IMR-90 (cell line): ENCODE data around the gene C19orf73. TPM values are rescaled to one million over a fixed set of nuclear protein-coding genes. Genes with fewer than 3 reads are reported as not detected.

Experiments used
- ATAC-seq: fragments of 200-7000 bp; cut with Tn5 transposase; 2 replicates; pipeline ENCODE4 v1.9.1; 2020; ENCODE audit warnings: low read depth, mild to moderate bottlenecking, moderate library complexity
- Bru-seq: library from RNA; stranded (reverse); fragments of 400-500 nt; gene quantifications from one replicate; lab custom pipeline; 2021; lab: Mats Ljungman, UMichigan
- BruChase-seq, 2 experiments: library from RNA; stranded (reverse); fragments of 400-500 nt; gene quantifications; one replicate each; lab custom pipeline; 2021; lab: Mats Ljungman, UMichigan
- BruUV-seq: library from RNA; stranded (reverse); fragments of 400-500 nt; replicated peaks from 2 replicates; lab custom pipeline; 2021; lab: Mats Ljungman, UMichigan
- CTCF ChIA-PET: fragments of 300-600 bp; formaldehyde crosslinking; extraction: SDS; loops from one replicate; lab custom pipeline; 2021; ENCODE audit warnings: antibody characterized with exemption; lab: Yijun Ruan, JAX
- POLR2A ChIA-PET: fragments of 300-600 bp; sonication (Branson Sonifier 250); formaldehyde crosslinking; loops from one replicate; lab custom pipeline; 2022; ENCODE audit warnings: antibody characterized with exemption; ENCODE audit not compliant: unreplicated experiment; lab: Charles Lee
- DNase-seq: peaks from one replicate; pipeline ENCODE4 v3.0.0; 2013
- H2AFZ ChIP-seq: replicated peaks from 2 replicates; pipeline ENCODE3; 2013; ENCODE audit warnings: low read length, mild to moderate bottlenecking; ENCODE audit not compliant: poor library complexity
- H2AK5ac ChIP-seq: 2 replicates; pipeline ENCODE4 v1.6.1; 2013; ENCODE audit warnings: low read depth, low read length, inconsistent platforms
- H2AK9ac ChIP-seq: replicated peaks from 2 replicates; pipeline ENCODE3; 2013; ENCODE audit warnings: mild to moderate bottlenecking, low read depth, low read length, moderate library complexity; ENCODE audit not compliant: poor library complexity
- H2BK120ac ChIP-seq: 2 replicates; pipeline ENCODE4 v1.6.1; 2013; ENCODE audit warnings: low read depth, low read length, inconsistent platforms
- H2BK15ac ChIP-seq: 3 replicates; pipeline ENCODE4 v1.6.1; 2013; ENCODE audit warnings: low read depth, low read length, inconsistent platforms
- H2BK20ac ChIP-seq: 2 replicates; pipeline ENCODE4 v1.6.1; 2013; ENCODE audit warnings: low read depth, mild to moderate bottlenecking, inconsistent platforms, low read length, moderate library complexity
- H2BK5ac ChIP-seq: 2 replicates; pipeline ENCODE4 v1.6.1; 2013; ENCODE audit warnings: mild to moderate bottlenecking, low read depth, low read length, inconsistent platforms; ENCODE audit not compliant: poor library complexity, severe bottlenecking
- H3K14ac ChIP-seq: replicated peaks from 2 replicates; pipeline ENCODE4 v1.6.1; 2013; ENCODE audit warnings: low read depth, low read length, inconsistent platforms
- H3K18ac ChIP-seq: 2 replicates; pipeline ENCODE4 v1.6.1; 2013; ENCODE audit warnings: low read depth, low read length, control low read depth
- H3K23ac ChIP-seq: 2 replicates; pipeline ENCODE4 v1.6.1; 2013; ENCODE audit warnings: low read depth, low read length, inconsistent platforms
- H3K27ac ChIP-seq: 2 replicates; pipeline ENCODE4 v1.5.1; 2013; ENCODE audit warnings: mild to moderate bottlenecking, control low read depth, low read length; ENCODE audit not compliant: insufficient read depth
- H3K27me3 ChIP-seq: 2 replicates; pipeline ENCODE4 v1.6.1; 2013; ENCODE audit warnings: low read length; ENCODE audit not compliant: control insufficient read depth, insufficient read depth
- H3K36me3 ChIP-seq: 2 replicates; pipeline ENCODE4 v1.6.1; 2013; ENCODE audit warnings: low read length, mixed read lengths; ENCODE audit not compliant: control insufficient read depth, insufficient read depth
- H3K4ac ChIP-seq: 2 replicates; pipeline ENCODE4 v1.6.1; 2013; ENCODE audit warnings: low read depth, low read length, inconsistent platforms
- H3K4me1 ChIP-seq: 2 replicates; pipeline ENCODE4 v1.6.1; 2013; ENCODE audit warnings: low read length, mixed read lengths; ENCODE audit not compliant: control insufficient read depth, insufficient read depth
- H3K4me2 ChIP-seq: 2 replicates; pipeline ENCODE4 v1.6.1; 2013; ENCODE audit warnings: low read depth, mild to moderate bottlenecking, control low read depth, low read length, moderate library complexity
- H3K4me3 ChIP-seq: 2 replicates; pipeline ENCODE4 v1.5.1; 2013; ENCODE audit warnings: low read depth, mild to moderate bottlenecking, control low read depth, low read length, moderate library complexity; ENCODE audit not compliant: insufficient read depth
- H3K56ac ChIP-seq: 2 replicates; pipeline ENCODE4 v1.6.1; 2013; ENCODE audit warnings: low read length, inconsistent platforms; ENCODE audit not compliant: insufficient read depth; ENCODE audit errors: extremely low read depth
- H3K79me1 ChIP-seq, 2 experiments: 2 replicates each; pipeline ENCODE4 v1.6.1; 2013; ENCODE audit warnings: low read length in 2 of 2, inconsistent platforms in 1 of 2, low read depth in 1 of 2
- H3K9ac ChIP-seq: 2 replicates; pipeline ENCODE4 v1.6.1; 2013; ENCODE audit warnings: low read depth, low read length, control low read depth
- H3K9me1 ChIP-seq: 2 replicates; pipeline ENCODE4 v1.6.1; 2013; ENCODE audit warnings: low read length, inconsistent platforms; ENCODE audit not compliant: insufficient read depth
- H3K9me3 ChIP-seq: 2 replicates; pipeline ENCODE4 v1.6.1; 2013; ENCODE audit warnings: low read length; ENCODE audit not compliant: control insufficient read depth, insufficient read depth
- H4K20me1 ChIP-seq: 2 replicates; pipeline ENCODE4 v1.6.1; 2013; ENCODE audit warnings: low read length, inconsistent platforms; ENCODE audit not compliant: insufficient read depth
- H4K5ac ChIP-seq: 2 replicates; pipeline ENCODE4 v1.6.1; 2013; ENCODE audit warnings: mild to moderate bottlenecking, low read depth, low read length, control low read depth
- H4K8ac ChIP-seq, 2 experiments: 2 replicates each; pipeline ENCODE4 v1.6.1; 2013; ENCODE audit warnings: low read depth in 2 of 2, low read length in 2 of 2, control low read depth in 1 of 2, inconsistent platforms in 1 of 2
- H4K91ac ChIP-seq: 2 replicates; pipeline ENCODE4 v1.6.1; 2013; ENCODE audit warnings: low read depth, low read length, inconsistent platforms; ENCODE audit not compliant: insufficient read depth
- BHLHE40 ChIP-seq: fragments of 150-350 bp; IDR thresholded peaks from 2 replicates; pipeline ENCODE4 v1.6.1; 2016; ENCODE audit warnings: mild to moderate bottlenecking, low read depth, low read length
- CEBPB ChIP-seq: IDR thresholded peaks from 2 replicates; pipeline ENCODE4 v1.6.1; 2012; ENCODE audit warnings: low read depth, low read length, improper control_type of control experiment
- CHD1 ChIP-seq: IDR thresholded peaks from 2 replicates; pipeline ENCODE4 v1.6.1; 2012; ENCODE audit warnings: low read depth, low read length, improper control_type of control experiment
- ELK1 ChIP-seq: fragments of 150-350 bp; IDR thresholded peaks from 2 replicates; pipeline ENCODE4 v1.6.1; 2016; ENCODE audit warnings: low read depth, mild to moderate bottlenecking, low read length, moderate library complexity, borderline replicate concordance
- FOS ChIP-seq: fragments of 150-350 bp; IDR thresholded peaks from 2 replicates; pipeline ENCODE4 v1.6.1; 2016; ENCODE audit warnings: low read depth, low read length
- MAFK ChIP-seq: IDR thresholded peaks from 2 replicates; pipeline ENCODE4 v1.6.1; 2012; ENCODE audit warnings: low read depth, low read length, improper control_type of control experiment
- MXI1 ChIP-seq: IDR thresholded peaks from 2 replicates; pipeline ENCODE4 v1.6.1; 2012; ENCODE audit warnings: low read depth, mild to moderate bottlenecking, low read length, moderate library complexity, borderline replicate concordance
- NFE2L2 ChIP-seq: fragments of 150-350 bp; IDR thresholded peaks from 2 replicates; pipeline ENCODE4 v1.6.1; 2016; ENCODE audit warnings: low read depth, mild to moderate bottlenecking, low read length
- RAD21 ChIP-seq: IDR thresholded peaks from 2 replicates; pipeline ENCODE4 v1.6.1; 2012; ENCODE audit warnings: low read length, improper control_type of control experiment
- RCOR1 ChIP-seq: IDR thresholded peaks from 2 replicates; pipeline ENCODE4 v1.6.1; 2012; ENCODE audit warnings: mild to moderate bottlenecking, low read length, improper control_type of control experiment; ENCODE audit not compliant: insufficient replicate concordance
- RFX5 ChIP-seq: IDR thresholded peaks from 2 replicates; pipeline ENCODE4 v1.8.0; 2012; ENCODE audit warnings: low read depth, mild to moderate bottlenecking, low read length, moderate library complexity
- SMC3 ChIP-seq: fragments of 150-350 bp; IDR thresholded peaks from 2 replicates; pipeline ENCODE4 v1.6.1; 2016; ENCODE audit warnings: low read depth, mild to moderate bottlenecking, antibody characterized with exemption, low read length, moderate library complexity
- USF2 ChIP-seq: fragments of 150-350 bp; IDR thresholded peaks from 2 replicates; pipeline ENCODE4 v1.6.1; 2017; ENCODE audit warnings: mild to moderate bottlenecking, antibody characterized with exemption, low read length, low read depth
- WGBS, 2 experiments: methylation state at CpG; one replicate each; pipeline versions ENCODE4 v1.1.5 to v1.1.7; 2013; ENCODE audit warnings: missing lambda C conversion rate in 2 of 2; ENCODE audit not compliant: insufficient read length in 1 of 2; ENCODE audit errors: extremely low coverage in 2 of 2; 5-methylcytosine and 5-hydroxymethylcytosine counted together
- dilution Hi-C: fragments of 300-500 bp; cut with HindIII; formaldehyde crosslinking; loops from one replicate; pipeline ENCODE4 v1.14.3; 2018; ENCODE audit warnings: low sequenced_read_pairs; ENCODE audit not compliant: unreplicated experiment
- in situ Hi-C: fragments of 300-500 bp; cut with MboI; formaldehyde crosslinking; loops from 3 replicates; pipeline ENCODE4 v1.14.3; 2019; ENCODE audit warnings: low sequenced_read_pairs, inconsistent platforms, mixed read lengths
- intact Hi-C: fragments of 100-400 bp; cut with micrococcal nuclease; formaldehyde crosslinking; loops from 2 replicates; pipeline ENCODE4 v1.10.0; 2022
- long read RNA-seq: library from polyadenylated mRNA; unstranded; transcript quantifications from one replicate; pipeline ENCODE4 v2.0.0, GENCODE V29; 2021; ENCODE audit not compliant: unreplicated experiment
- polyA plus RNA-seq, 3 experiments: library from polyadenylated mRNA; depleted of rRNA; stranded (reverse); fragments of >200 nt; gene quantifications; 2 replicates each; pipeline ENCODE4 v1.2.3, GENCODE V29; 2012; ENCODE audit warnings: low replicate concordance in 1 of 3
- total RNA-seq: library from RNA; depleted of rRNA; stranded (reverse); fragments of >200 nt; gene quantifications from 2 replicates; pipeline ENCODE4 v1.2.3, GENCODE V29; 2012; rRNA removed

The C19orf73 gene
- total RNA-seq (0.28 TPM in 1 of 2 replicates, not detected in the other), polyA plus RNA-seq (2012; rRNA removed) (1.2 and 2.0 TPM in 2 replicates), Bru-seq, nascent RNA (percentile 26 among the genes with signal in this experiment), BruChase-seq, experiment 1, labeled RNA remaining after a 6-hour chase (percentile 25 among the genes with signal in this experiment), BruChase-seq, experiment 2, labeled RNA remaining after a 2-hour chase (percentile 32 among the genes with signal in this experiment)
- 2.3 TPM in 2 replicates for polyA plus RNA-seq (2012; cell fraction: cytosol; rRNA removed)
- 0.85 and 0.98 TPM in 2 replicates for polyA plus RNA-seq (2012; cell fraction: nucleus; rRNA removed; ENCODE audit: low replicate concordance)
- long read RNA-seq: 0 reads

DNA sequence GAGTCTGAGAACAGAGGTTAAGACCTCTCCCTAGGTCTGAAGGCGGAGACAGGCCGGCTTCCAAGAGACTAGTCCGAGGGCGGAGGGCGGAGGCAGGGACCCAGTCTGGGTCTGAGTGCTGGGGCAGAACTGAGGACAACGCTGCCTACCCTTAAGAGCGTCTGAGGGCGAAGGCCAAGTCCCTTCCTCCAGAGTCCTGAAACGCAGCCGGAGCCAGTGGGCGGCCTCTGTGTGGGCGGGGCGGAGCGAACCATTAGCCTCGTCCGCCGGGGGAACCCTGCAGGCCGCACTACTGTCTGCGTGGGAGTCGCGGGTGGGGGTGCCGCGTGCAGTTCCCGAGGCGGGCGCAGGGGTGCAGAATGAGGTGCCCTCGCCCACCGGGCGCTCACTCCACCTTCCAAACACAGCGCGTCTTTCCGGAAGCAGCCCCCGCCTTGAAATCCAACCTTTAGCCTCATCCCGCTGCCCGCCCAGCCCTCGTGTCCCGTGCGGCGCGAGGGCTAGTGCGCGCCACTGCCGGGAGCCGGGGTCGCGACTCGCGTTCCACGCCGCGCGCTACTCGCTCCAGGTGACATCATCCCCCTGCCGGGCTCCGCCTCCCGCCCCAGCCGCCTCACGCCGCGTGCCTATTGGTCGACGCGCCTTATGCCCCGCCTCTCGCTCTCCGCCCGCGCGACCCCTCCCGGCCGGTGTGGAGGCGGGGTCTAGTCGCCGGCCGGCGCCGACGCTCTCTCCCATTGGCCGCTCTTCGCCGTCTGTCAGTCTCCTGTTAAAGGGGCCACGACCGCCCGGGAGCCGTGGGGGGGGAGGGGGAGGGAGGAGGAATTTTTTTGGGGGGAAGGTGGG, at the start of gene C19orf73:
Gene C19orf73, minus strand, starts transcription at position 579 of the 846 bp plus-strand sequence. Its CDS starts 121 bp downstream, at position 458.
- CTCF ChIA-PET: interaction anchor here (1.4 kb wide), 1 partner anchor 21 kb away, joined by 4 read pairs; no protein-coding TSS in a partner anchor
- peak within 1 kb of the TSS; percentile 52 for H3K9ac ChIP-seq
- no peak for TF ChIP-seq FOS
- TF ChIP-seq MXI1: peak; percentile 76; the same call in 1 of the 2 replicates
- no peak for TF ChIP-seq NFE2L2
- TF ChIP-seq RAD21: no peak
- 0 out of 2 replicates have a peak, but pooled peaks have one; percentile 18 for TF ChIP-seq CEBPB
- no peak for TF ChIP-seq ELK1
- TF ChIP-seq MAFK: no peak
- TF ChIP-seq USF2: no peak
- no peak for TF ChIP-seq RCOR1
- TF ChIP-seq RFX5: no peak
- TF ChIP-seq CHD1: peak; percentile 46; the same call in 1 of the 2 replicates
- TF ChIP-seq BHLHE40: peak; percentile 93
- TF ChIP-seq SMC3: no peak

More for the DNA sequence above, at the start of gene C19orf73:
- Histone ChIP-seq H2BK120ac (peak within 1 kb of the TSS; percentile 7; the same call in 1 of the 2 replicates), H3K23ac (peak within 1 kb of the TSS; percentile 46; the same call in 1 of the 2 replicates), H3K14ac (peak within 1 kb of the TSS; percentile 29), H2AK9ac (peak within 1 kb of the TSS; percentile 91), H3K79me1 (peaks cover 4 to 36% of the 10 kb centered on the region in 2 experiments; a peak in 2 of 4 replicates), H3K27me3 (peaks cover 8% of the 10 kb centered on the region), H4K20me1 (peaks cover 3% of the 10 kb centered on the region), H2BK20ac (no peak within 1 kb of the TSS), H3K4me3 (peak within 1 kb of the TSS; percentile 59), H2BK5ac (peak within 1 kb of the TSS; percentile 78), H3K4me1 (peaks cover 6% of the 10 kb centered on the region), H3K27ac (peak within 1 kb of the TSS; percentile 81), H2AK5ac (peak within 1 kb of the TSS; percentile 52), H3K36me3 (no peaks in the 10 kb centered on the region), H3K9me3 (no peaks in the 10 kb centered on the region), H4K5ac (peak within 1 kb of the TSS; percentile 10; the same call in 1 of the 2 replicates), H3K4me2 (peak within 1 kb of the TSS; percentile 87), H2BK15ac (peak within 1 kb of the TSS; percentile 60; the same call in 1 of the 3 replicates), H3K18ac (peak within 1 kb of the TSS; percentile 24; the same call in 1 of the 2 replicates), H3K56ac (0 out of 2 replicates have a peak within 1 kb of the TSS, but pooled peaks have one; percentile 34), H3K4ac (peak within 1 kb of the TSS; percentile 55), H2AFZ (peak within 1 kb of the TSS; percentile 97), H3K9me1 (peaks cover 13% of the 10 kb centered on the region), H4K8ac (peak within 1 kb of the TSS; percentile 57 to 91), H4K91ac (peak within 1 kb of the TSS; percentile 66; the same call in 1 of the 2 replicates)
- peak; percentile 86 for ATAC-seq
- dilution Hi-C loops (no loop called here), intact Hi-C loops (loop anchor here (1.0 kb wide), 1 partner anchor 31 kb away; no protein-coding TSS in a partner anchor), in situ Hi-C loops (no loop called here)
- BruUV-seq: no TSS peak
- POLR2A ChIA-PET: interaction anchor here (0.5 kb wide), 1 partner anchor 23 kb away, joined by 8 read pairs; no protein-coding TSS in a partner anchor
- WGBS, 2 experiments: 1% methylated on average over 25 of the region's 85 CpGs; no CpG with 5 or more reads in 1 of the 2 experiments
- peak; percentile 91 for DNase-seq
